Heart left ventricle (tissue), 16 donors: ENCODE measurements around the gene ELMO2. TPM values are rescaled to one million over a fixed set of nuclear protein-coding genes. Genes with fewer than 3 reads are reported as not detected.

ENCODE experiments used
- ATAC-seq, 4 donors: fragments of 200-7000 bp; cut with Tn5 transposase; one replicate each; pipeline ENCODE4 v1.9.1; 2020 to 2022; ENCODE audit warnings: moderate library complexity in 4 of 4, mild to moderate bottlenecking in 3 of 4, moderate number of reproducible peaks in 1 of 4
- DNase-seq, 5 donors: peaks; one replicate each; pipeline ENCODE4 v3.0.0-alpha.2; 2020
- H3K27ac ChIP-seq, 12 donors: fragments of 200-600 bp; sonication (generic) in 4 of 12; one replicate each; pipeline versions ENCODE4 v1.5.0 to v1.8.0; 2016 to 2022; ENCODE audit warnings: mild to moderate bottlenecking in 2 of 12
- H3K27me3 ChIP-seq, 9 donors: fragments of 200-600 bp; sonication (generic) in 2 of 9; one replicate each; pipeline versions ENCODE4 v1.5.1 to v1.8.0; 2016 to 2022; ENCODE audit warnings: mild to moderate bottlenecking in 3 of 9
- H3K36me3 ChIP-seq, 9 donors: fragments of 200-600 bp; sonication (generic) in 2 of 9; one replicate each; pipeline versions ENCODE4 v1.5.0 to v1.8.0; 2018 to 2022; ENCODE audit warnings: mild to moderate bottlenecking in 2 of 9
- H3K4me1 ChIP-seq, 12 donors: fragments of 200-600 bp; sonication (generic) in 4 of 12; one replicate each; pipeline versions ENCODE4 v1.5.0 to v1.8.0; 2016 to 2022; ENCODE audit warnings: mild to moderate bottlenecking in 3 of 12
- H3K4me3 ChIP-seq, 12 donors: fragments of 200-600 bp; sonication (generic) in 4 of 12; one replicate each; pipeline versions ENCODE4 v1.5.0 to v1.8.0; 2017 to 2022; ENCODE audit warnings: mild to moderate bottlenecking in 9 of 12, moderate library complexity in 4 of 12
- H3K9me3 ChIP-seq, 12 donors: fragments of 200-600 bp; sonication (generic) in 4 of 12; one replicate each; pipeline versions ENCODE4 v1.5.0 to v1.8.0; 2016 to 2022; ENCODE audit warnings: mild to moderate bottlenecking in 1 of 12
- CTCF ChIP-seq, 12 donors: fragments of 200-600 bp; sonication (generic) in 4 of 12; IDR thresholded peaks; one replicate each; pipeline versions ENCODE4 v1.5.0 to v1.8.0; 2018 to 2022; ENCODE audit warnings: antibody characterized with exemption in 12 of 12, mild to moderate bottlenecking in 5 of 12
- POLR2A ChIP-seq, 2 donors: fragments of 450-650 bp; IDR thresholded peaks; one replicate each; pipeline ENCODE4 v1.6.1; 2017; ENCODE audit warnings: antibody characterized with exemption in 2 of 2, mild to moderate bottlenecking in 2 of 2, moderate library complexity in 2 of 2
- WGBS, 4 donors: extraction: QIAGEN DNeasy Blood & Tissue Kit in 2 of 4; methylation state at CpG; one replicate each; pipeline versions ENCODE4 v1.1.5 to v1.1.7; 2013 to 2018; 5-methylcytosine and 5-hydroxymethylcytosine counted together
- intact Hi-C, 10 donors: fragments of 100-400 bp; cut with DNase I; formaldehyde crosslinking; loops; one replicate each; pipeline versions ENCODE4 v1.11.1 to v1.14.2; 2022
- polyA plus RNA-seq, 2 donors: library from polyadenylated mRNA; stranded (reverse); fragments of 200-250 nt; gene quantifications; one replicate each; pipeline ENCODE4 v1.2.3, GENCODE V29; 2013
- total RNA-seq, 9 donors: library from RNA; depleted of rRNA in 2 of 9; stranded (reverse); fragments of >200 nt in 2 of 9; fragmentation: NEBNext Ultra II Directional in 3 of 9; extraction: Animal tissue kit (Norgen Biotek cat#: 25700) in 3 of 9; gene quantifications; one replicate each; pipeline versions ENCODE4 v1.1.0 to v1.2.4, GENCODE V29; 2016 to 2023
- donor health status: ischemic (EF 13 %, LVEDD 7.1; RV severe dilation, severe dysfunction).
- donor health status: healthy with polysubstance abuse.
- donor health status: DM: no; HTN: yes; CAD: no.
- donor health status: DM: no; HTN: no; CAD: no.
- donor health status: ischemic (EF 25% LVEDD 6.9; RV normal size, moderate dysfunction).
- donor health status: ischemic (EF 25% LVEDD 5.7; RV mildly dilated, moderate dysfunction).
- donor health status: healthy.
- donor health status: DM: yes; HTN: yes; CAD: no.
- donor health status: ischemic (EF 35%, LVEDD 5.7; RV mildly dilated, moderate dysfunction).
- donor health status: nonischemic (EF 11% LVEDD 7.7; RV severe dilation, severe dysfunction).
- donor health status: DM: yes; HTN: yes; CAD: no.
- donor health status: PGD.
- donor health status: ischemic (EF 29% LVEDD 5.4; RV normal size, mild dysfunction).
- donor health status: nonischemic (EF 23%, LVEDD 6.1; RV moderate dilation, normal function).

ELMO2 gene
- total and polyA plus RNA-seq, 11 donors, result 14.6 to 57.5 (median 33.6) TPM

- no peaks in the 10 kb centered on the region for H3K36me3 ChIP-seq
- no peak for DNase-seq
- H3K27ac ChIP-seq, result no peak overlapping the region
- peaks cover 0 to 7% (median 0%) of the 10 kb centered on the region in 12 donors for H3K9me3 ChIP-seq
- TF ChIP-seq POLR2A (IDR thresholded peaks at IDR 0.05) (no peak), CTCF (IDR thresholded peaks at IDR 0.05) (no peak)
- no peak for ATAC-seq
- no peaks in the 10 kb centered on the region for H3K4me1 ChIP-seq
- 81 to 90% (median 86%) methylated on average over 4 of the region's 4 CpGs for WGBS, 4 donors
- H3K4me3 ChIP-seq, result no peak overlapping the region
- H3K27me3 ChIP-seq, result peaks cover 0 to 28% (median 0%) of the 10 kb centered on the region in 9 donors
- intact Hi-C loops, result no loop called here
These were observed 33.4 kb upstream of the ELMO2 start for GRCh38 chr20:46439837-46440236.

GRCh38 chr20:46438156-46438750 lies 31.8 kb upstream of the ELMO2 start:
- peaks cover 0 to 6% (median 0%) of the 10 kb centered on the region in 12 donors for H3K9me3 ChIP-seq
- H3K4me1 ChIP-seq, result no peaks in the 10 kb centered on the region
- DNase-seq, result no peak
- 54 to 67% (median 61%) methylated on average over 4 of the region's 4 CpGs for WGBS, 4 donors
- H3K4me3 ChIP-seq, result no peak overlapping the region
- H3K36me3 ChIP-seq, result no peaks in the 10 kb centered on the region
- peak in 4 of 12 donors; percentile 9 to 36 (median 26) for TF ChIP-seq CTCF (IDR thresholded peaks at IDR 0.05)
- TF ChIP-seq POLR2A (IDR thresholded peaks at IDR 0.05), result no peak
- intact Hi-C loops, result no loop called here
- H3K27ac ChIP-seq, result no peak overlapping the region
- peak in 2 of 4 donors; percentile 28 to 38 for ATAC-seq
- H3K27me3 ChIP-seq, result peaks cover 0 to 37% (median 0%) of the 10 kb centered on the region in 9 donors

- Histone ChIP-seq H3K4me1 (no peaks in the 10 kb centered on the region), H3K27me3 (peaks cover 0 to 44% (median 3%) of the 10 kb centered on the region in 9 donors), H3K9me3 (peaks cover 0 to 6% (median 0%) of the 10 kb centered on the region in 12 donors), H3K4me3 (no peak overlapping the region), H3K27ac (no peak overlapping the region), H3K36me3 (no peaks in the 10 kb centered on the region)
- DNase-seq, result no peak
- intact Hi-C loops, result no loop called here
- ATAC-seq, result no peak
- WGBS, 4 donors, result 86 to 89% (median 87%) methylated on average over 6 of the region's 6 CpGs
- TF ChIP-seq POLR2A (IDR thresholded peaks at IDR 0.05), result no peak
- no peak for TF ChIP-seq CTCF (IDR thresholded peaks at IDR 0.05)
These were observed 28.7 kb upstream of the ELMO2 start for GRCh38 chr20:46435146-46435545.

- Histone ChIP-seq H3K4me3 (no peak overlapping the region), H3K27me3 (peaks cover 0 to 49% (median 4%) of the 10 kb centered on the region in 9 donors), H3K4me1 (no peaks in the 10 kb centered on the region), H3K36me3 (no peaks in the 10 kb centered on the region), H3K27ac (no peak overlapping the region), H3K9me3 (peaks cover 0 to 6% (median 0%) of the 10 kb centered on the region in 12 donors)
- no peak for DNase-seq
- intact Hi-C loops, result no loop called here
- no peak for TF ChIP-seq POLR2A (IDR thresholded peaks at IDR 0.05)
- TF ChIP-seq CTCF (IDR thresholded peaks at IDR 0.05), result no peak
- ATAC-seq, result no peak
These were observed 28.2 kb upstream of the ELMO2 start for GRCh38 chr20:46434597-46434996.
